Breast epithelium (tissue), 4 donors: ENCODE data around the gene RCAN1. TPM values are rescaled to one million over a fixed set of nuclear protein-coding genes. Genes with fewer than 3 reads are reported as not detected.
A peak's percentile ranks its signal among the peaks of the same experiment; 100 is the strongest.

Source experiments
- DNase-seq, 2 donors: peaks; one replicate each; pipeline ENCODE4 v3.0.0-alpha.2; 2019; ENCODE audit warnings: low spot score in 2 of 2
- H3K27ac ChIP-seq, 2 donors: fragments of 200-600 bp; sonication (generic) in 1 of 2; one replicate each; pipeline ENCODE4 v1.5.1; 2016 to 2019; ENCODE audit warnings: mild to moderate bottlenecking in 1 of 2
- H3K27me3 ChIP-seq, 2 donors: fragments of 200-600 bp; sonication (generic) in 1 of 2; one replicate each; pipeline versions ENCODE4 v1.5.1 to v1.6.0; 2017 to 2019; ENCODE audit warnings: control low read depth in 1 of 2, mild to moderate bottlenecking in 1 of 2
- H3K36me3 ChIP-seq: fragments of 200-600 bp; one replicate; pipeline ENCODE4 v1.5.1; 2019
- H3K4me1 ChIP-seq, 2 donors: fragments of 200-600 bp; sonication (generic); one replicate each; pipeline ENCODE4 v1.5.1; 2016 to 2019; ENCODE audit warnings: control low read depth in 1 of 2
- H3K4me3 ChIP-seq, 3 donors: fragments of 200-600 bp; sonication (generic); 1 replicate in 2 of 3; 2 replicates in 1 of 3; pipeline ENCODE4 v1.5.1; 2016 to 2019; ENCODE audit warnings: mild to moderate bottlenecking in 3 of 3, moderate library complexity in 2 of 3
- H3K9me3 ChIP-seq, 2 donors: fragments of 200-600 bp; sonication (generic) in 1 of 2; one replicate each; pipeline ENCODE4 v1.5.1; 2016 to 2019; ENCODE audit warnings: control low read depth in 1 of 2
- CTCF ChIP-seq, 3 donors: fragments of 450-650 bp; IDR thresholded peaks; one replicate each; pipeline ENCODE4 v1.5.1; 2016 to 2017; ENCODE audit warnings: antibody characterized with exemption in 3 of 3, mild to moderate bottlenecking in 3 of 3, moderate library complexity in 3 of 3
- POLR2A ChIP-seq: fragments of 450-650 bp; IDR thresholded peaks from one replicate; pipeline ENCODE4 v1.6.1; 2016; ENCODE audit warnings: antibody characterized with exemption, mild to moderate bottlenecking, moderate library complexity
- POLR2AphosphoS5 ChIP-seq, 3 donors: sonication (generic); formaldehyde crosslinking; IDR thresholded peaks; one replicate each; pipeline ENCODE4 v1.6.1; 2017; ENCODE audit warnings: antibody characterized with exemption in 3 of 3
- intact Hi-C: fragments of 100-400 bp; cut with DNase I; formaldehyde crosslinking; loops from one replicate; pipeline ENCODE4 v1.15.1; 2023; ENCODE audit warnings: low total_unique reads
- total RNA-seq, 3 donors: library from RNA; depleted of rRNA; stranded (reverse); fragments of >200 nt; gene quantifications; one replicate each; pipeline ENCODE4 v1.1.0, GENCODE V29; 2016

The RCAN1 gene
- total RNA-seq, 3 donors from 2014 or later = 30.1 to 73.0 (median 47.9) TPM

- Histone ChIP-seq H3K36me3 (no peaks in the 10 kb centered on the region), H3K27me3 (no peaks in the 10 kb centered on the region), H3K27ac (peak overlapping the region; percentile 71 to 91), H3K4me1 (peaks cover 0 to 5% of the 10 kb centered on the region in 2 donors), H3K4me3 (no peak overlapping the region), H3K9me3 (no peaks in the 10 kb centered on the region)
- intact Hi-C loops = no loop called here
- no peak for DNase-seq
- TF ChIP-seq CTCF (IDR thresholded peaks at IDR 0.05) (no peak), POLR2AphosphoS5 (IDR thresholded peaks at IDR 0.05) (no peak)
Measured at GRCh38 chr21:34520764-34521508, 94.0 kb downstream of the RCAN1 start.

GRCh38 chr21:34520281-34520680 is 94.6 kb downstream of the RCAN1 start:
- Histone ChIP-seq H3K27ac (peak overlapping the region; percentile 71 to 91), H3K4me3 (no peak overlapping the region), H3K9me3 (no peaks in the 10 kb centered on the region), H3K36me3 (no peaks in the 10 kb centered on the region), H3K27me3 (no peaks in the 10 kb centered on the region), H3K4me1 (no peaks in the 10 kb centered on the region)
- DNase-seq = no peak
- intact Hi-C loops = no loop called here
- TF ChIP-seq CTCF (IDR thresholded peaks at IDR 0.05) (no peak), POLR2AphosphoS5 (IDR thresholded peaks at IDR 0.05) (no peak)

GRCh38 chr21:34519694-34520093 is 95.2 kb downstream of the RCAN1 start:
- intact Hi-C loops = no loop called here
- peak overlapping the region; percentile 33 to 71 for H3K27ac ChIP-seq
- H3K4me3 ChIP-seq = no peak overlapping the region

GRCh38 chr21:34519016-34519415 is 95.9 kb downstream of the RCAN1 start:
- no peaks in the 10 kb centered on the region for H3K27me3 ChIP-seq
- TF ChIP-seq POLR2AphosphoS5 (IDR thresholded peaks at IDR 0.05) = no peak
- TF ChIP-seq CTCF (IDR thresholded peaks at IDR 0.05) = no peak
- no peak for TF ChIP-seq POLR2A
- no peaks in the 10 kb centered on the region for H3K36me3 ChIP-seq
- H3K4me3 ChIP-seq = no peak overlapping the region
- H3K27ac ChIP-seq = peak overlapping the region; percentile 27 to 44
- no peak for DNase-seq
- intact Hi-C loops = no loop called here
- H3K9me3 ChIP-seq = no peaks in the 10 kb centered on the region
- H3K4me1 ChIP-seq = no peaks in the 10 kb centered on the region

More at GRCh38 chr21:34519694-34520093, 95.2 kb downstream of the RCAN1 start:
- no peaks in the 10 kb centered on the region for H3K9me3 ChIP-seq
- H3K27me3 ChIP-seq = no peaks in the 10 kb centered on the region
- H3K36me3 ChIP-seq = no peaks in the 10 kb centered on the region
- H3K4me1 ChIP-seq = no peaks in the 10 kb centered on the region
- no peak for DNase-seq
- no peak for TF ChIP-seq POLR2A
- no peak for TF ChIP-seq POLR2AphosphoS5 (IDR thresholded peaks at IDR 0.05)
- no peak for TF ChIP-seq CTCF (IDR thresholded peaks at IDR 0.05)

GRCh38 chr21:34518301-34518700 is 96.6 kb downstream of the RCAN1 start:
- H3K27me3 ChIP-seq = no peaks in the 10 kb centered on the region
- no peaks in the 10 kb centered on the region for H3K4me1 ChIP-seq
- no peaks in the 10 kb centered on the region for H3K9me3 ChIP-seq
- TF ChIP-seq POLR2AphosphoS5 (IDR thresholded peaks at IDR 0.05) = no peak
- TF ChIP-seq CTCF (IDR thresholded peaks at IDR 0.05) = no peak
- TF ChIP-seq POLR2A = no peak
- intact Hi-C loops = no loop called here
- no peaks in the 10 kb centered on the region for H3K36me3 ChIP-seq
- H3K4me3 ChIP-seq = no peak overlapping the region
- peak overlapping the region; percentile 44 to 67 for H3K27ac ChIP-seq
- DNase-seq = no peak
